Gastrocnemius medialis (tissue), 4 donors: ENCODE data around the gene GXYLT1.

Experiments used
- POLR2A ChIP-seq, 2 donors: fragments of 450-650 bp; IDR thresholded peaks; one replicate each; pipeline ENCODE4 v1.6.1; 2017; ENCODE audit warnings: antibody characterized with exemption in 2 of 2, mild to moderate bottlenecking in 2 of 2, moderate library complexity in 2 of 2
- TF ChIP-seq, protein P1 (sequence below), 5 experiments: fragments of 450-650 bp in 3 of 5; fragments of 200-600 bp in 2 of 5; sonication (generic) in 2 of 5; IDR thresholded peaks in 4 of 5; conservative IDR thresholded peaks in 1 of 5; 1 replicate in 4 of 5; 2 replicates in 1 of 5; pipeline ENCODE4 v1.5.1; 2016 to 2019; ENCODE audit warnings: antibody characterized with exemption in 5 of 5, mild to moderate bottlenecking in 3 of 5, moderate library complexity in 3 of 5

DNA sequence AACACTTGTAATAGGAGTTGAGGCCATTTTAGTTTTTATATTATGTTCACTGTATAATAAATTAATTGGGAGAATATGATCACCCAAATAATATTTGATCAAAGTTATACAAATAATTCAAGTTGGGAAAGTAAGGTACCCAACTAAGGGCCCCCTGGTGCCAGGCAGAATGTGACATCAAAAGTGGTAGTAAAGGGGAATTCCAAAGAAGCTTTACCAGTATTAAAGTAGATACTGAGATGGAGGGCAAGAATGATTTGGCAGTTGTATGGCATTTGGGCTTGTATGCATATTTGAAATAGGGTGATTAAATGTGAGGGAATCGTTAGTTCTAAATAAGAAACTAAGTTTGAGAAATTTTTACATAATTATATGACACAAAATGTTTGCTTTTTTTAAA, 17.7 kb downstream of the GXYLT1 start:
- TF ChIP-seq, protein P1, sequence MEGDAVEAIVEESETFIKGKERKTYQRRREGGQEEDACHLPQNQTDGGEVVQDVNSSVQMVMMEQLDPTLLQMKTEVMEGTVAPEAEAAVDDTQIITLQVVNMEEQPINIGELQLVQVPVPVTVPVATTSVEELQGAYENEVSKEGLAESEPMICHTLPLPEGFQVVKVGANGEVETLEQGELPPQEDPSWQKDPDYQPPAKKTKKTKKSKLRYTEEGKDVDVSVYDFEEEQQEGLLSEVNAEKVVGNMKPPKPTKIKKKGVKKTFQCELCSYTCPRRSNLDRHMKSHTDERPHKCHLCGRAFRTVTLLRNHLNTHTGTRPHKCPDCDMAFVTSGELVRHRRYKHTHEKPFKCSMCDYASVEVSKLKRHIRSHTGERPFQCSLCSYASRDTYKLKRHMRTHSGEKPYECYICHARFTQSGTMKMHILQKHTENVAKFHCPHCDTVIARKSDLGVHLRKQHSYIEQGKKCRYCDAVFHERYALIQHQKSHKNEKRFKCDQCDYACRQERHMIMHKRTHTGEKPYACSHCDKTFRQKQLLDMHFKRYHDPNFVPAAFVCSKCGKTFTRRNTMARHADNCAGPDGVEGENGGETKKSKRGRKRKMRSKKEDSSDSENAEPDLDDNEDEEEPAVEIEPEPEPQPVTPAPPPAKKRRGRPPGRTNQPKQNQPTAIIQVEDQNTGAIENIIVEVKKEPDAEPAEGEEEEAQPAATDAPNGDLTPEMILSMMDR (IDR thresholded peaks at IDR 0.05 in 4 of 5, conservative IDR thresholded peaks at IDR 0.05 in 1 of 5), result no peak
- no peak for TF ChIP-seq POLR2A (IDR thresholded peaks at IDR 0.05)
